GM12878 (cell line): ENCODE data around the gene PRKRA. TPM values are rescaled to one million over a fixed set of nuclear protein-coding genes. Genes with fewer than 3 reads are reported as not detected.
A peak's percentile ranks its signal among the peaks of the same experiment; 100 is the strongest.

Experiments used
- ATAC-seq: fragments of 200-7000 bp; cut with Tn5 transposase; 3 replicates; pipeline ENCODE4 v1.9.1; 2020; ENCODE audit warnings: mild to moderate bottlenecking, moderate library complexity
- BruUV-seq: library from RNA; stranded (reverse); fragments of 400-500 nt; replicated peaks from 2 replicates; lab custom pipeline; 2021; lab: Mats Ljungman, UMichigan
- CTCF ChIA-PET: fragments of 300-600 bp; sonication (Branson Sonifier 250); formaldehyde crosslinking; extraction: SDS; loops from one replicate; lab custom pipeline; 2021; ENCODE audit warnings: inconsistent platforms; lab: Yijun Ruan, JAX
- POLR2A ChIA-PET: fragments of 350-600 bp; formaldehyde crosslinking; extraction: SDS; loops from one replicate; lab custom pipeline; 2021; ENCODE audit warnings: inconsistent platforms; lab: Charles Lee
- RAD21 ChIA-PET: fragments of 300-600 bp; sonication (Branson Sonifier 250); formaldehyde crosslinking; loops from one replicate; lab custom pipeline; 2023; ENCODE audit warnings: antibody characterized with exemption; ENCODE audit not compliant: unreplicated experiment; lab: Charles Lee
- SMC1A ChIA-PET: fragments of 300-600 bp; sonication (Branson Sonifier 250); formaldehyde crosslinking; loops from one replicate; lab custom pipeline; 2023; ENCODE audit not compliant: unreplicated experiment, uncharacterized antibody; lab: Charles Lee
- DNase-seq: peaks from one replicate; pipeline ENCODE4 v3.0.0-alpha.2; 2011; ENCODE audit warnings: low read depth, low spot score
- FAIRE-seq: peaks from 3 replicates; lab custom pipeline; 2011; peaks lifted over from hg19 to GRCh38; lab: Jason Lieb, UNC
- H2AFZ ChIP-seq: 2 replicates; pipeline ENCODE4 v1.6.0; 2011; ENCODE audit warnings: low read depth, low read length, control low read depth; ENCODE audit not compliant: control insufficient read depth
- H3K27ac ChIP-seq: 2 replicates; pipeline ENCODE4 v1.5.1; 2011; ENCODE audit warnings: control low read depth; ENCODE audit not compliant: control insufficient read depth, insufficient read depth
- H3K27me3 ChIP-seq, 2 experiments: replicated peaks in 1 of 2; 2 replicates each; pipeline versions ENCODE4 v1.6.0 to v1.6.1; 2011; ENCODE audit warnings: low read length in 1 of 2; ENCODE audit not compliant: control insufficient read depth in 2 of 2, insufficient read depth in 2 of 2
- H3K36me3 ChIP-seq, 2 experiments: 2 replicates each; pipeline ENCODE4 v1.5.1; 2011; ENCODE audit warnings: low read length in 1 of 2; ENCODE audit not compliant: control insufficient read depth in 2 of 2, insufficient read depth in 2 of 2
- H3K4me1 ChIP-seq: 2 replicates; pipeline ENCODE4 v1.6.1; 2011; ENCODE audit warnings: mild to moderate bottlenecking, low read length, moderate library complexity, mixed read lengths; ENCODE audit not compliant: control insufficient read depth, insufficient read depth
- H3K4me2 ChIP-seq: 2 replicates; pipeline ENCODE4 v1.6.0; 2011; ENCODE audit warnings: control low read depth; ENCODE audit not compliant: control insufficient read depth, insufficient read depth
- H3K4me3 ChIP-seq: fragments of 200-600 bp; sonication (generic); 2 replicates; pipeline ENCODE4 v1.5.1; 2016
- H3K79me2 ChIP-seq: 2 replicates; pipeline ENCODE4 v1.6.0; 2011; ENCODE audit warnings: low read length; ENCODE audit not compliant: control insufficient read depth, insufficient read depth
- H3K9ac ChIP-seq: 2 replicates; pipeline ENCODE4 v1.8.0; 2011; ENCODE audit warnings: low read length, control low read depth, mixed read lengths; ENCODE audit not compliant: control insufficient read depth, insufficient read depth
- H3K9me3 ChIP-seq: replicated peaks from 3 replicates; pipeline ENCODE4 v1.5.1; 2011; ENCODE audit warnings: mild to moderate bottlenecking, low read length; ENCODE audit not compliant: control insufficient read depth, insufficient read depth
- H4K20me1 ChIP-seq: 2 replicates; pipeline ENCODE4 v1.6.0; 2011; ENCODE audit not compliant: control insufficient read depth, insufficient read depth
- CREB1 ChIP-seq: IDR thresholded peaks from 2 replicates; pipeline ENCODE4 v1.6.1; 2012; ENCODE audit warnings: low read depth, mild to moderate bottlenecking, inconsistent platforms
- CREM ChIP-seq: IDR thresholded peaks from 2 replicates; pipeline ENCODE4 v1.6.1; 2014; ENCODE audit warnings: antibody characterized with exemption, low read depth
- E2F8 ChIP-seq: fragments of 450-650 bp; IDR thresholded peaks from 2 replicates; pipeline ENCODE4 v1.6.1; 2018; ENCODE audit warnings: mild to moderate bottlenecking, low read depth, moderate library complexity; ENCODE audit not compliant: partially characterized antibody
- MAX ChIP-seq: IDR thresholded peaks from 2 replicates; pipeline ENCODE4 v1.6.1; 2012; ENCODE audit warnings: low read depth, low read length, improper control_type of control experiment
- NFIC ChIP-seq: IDR thresholded peaks from 2 replicates; pipeline ENCODE4 v1.6.1; 2012; ENCODE audit warnings: low read depth, mild to moderate bottlenecking, inconsistent platforms, low read length, moderate library complexity
- NFYA ChIP-seq: IDR thresholded peaks from 2 replicates; pipeline ENCODE4 v1.6.1; 2011; ENCODE audit warnings: low read depth, mild to moderate bottlenecking, low read length, improper control_type of control experiment, borderline replicate concordance
- NRF1 ChIP-seq: conservative IDR thresholded peaks from 2 replicates; pipeline ENCODE4 v1.6.1; 2011; ENCODE audit warnings: mild to moderate bottlenecking, low read depth, low read length, improper control_type of control experiment
- PAX8 ChIP-seq: fragments of 450-650 bp; IDR thresholded peaks from 2 replicates; pipeline ENCODE4 v1.6.1; 2017; ENCODE audit warnings: mild to moderate bottlenecking, moderate library complexity
- PML ChIP-seq: IDR thresholded peaks from 2 replicates; pipeline ENCODE4 v1.6.1; 2012; ENCODE audit warnings: low read length, inconsistent platforms
- STAT3 ChIP-seq: IDR thresholded peaks from 2 replicates; pipeline ENCODE4 v1.6.1; 2011; ENCODE audit warnings: low read depth, low read length, improper control_type of control experiment
- TCF3 ChIP-seq: IDR thresholded peaks from 2 replicates; pipeline ENCODE4 v1.6.1; 2012; ENCODE audit warnings: low read depth, mild to moderate bottlenecking, low read length, borderline replicate concordance; ENCODE audit not compliant: insufficient read depth
- ZBTB40 ChIP-seq: fragments of 450-650 bp; IDR thresholded peaks from 2 replicates; pipeline ENCODE4 v1.6.1; 2016; ENCODE audit warnings: mild to moderate bottlenecking, moderate library complexity, borderline replicate concordance
- ZNF217 ChIP-seq: fragments of 450-650 bp; IDR thresholded peaks from 2 replicates; pipeline ENCODE4 v1.6.1; 2017; ENCODE audit warnings: antibody characterized with exemption, mild to moderate bottlenecking
- ZNF24 ChIP-seq: fragments of 450-650 bp; IDR thresholded peaks from 2 replicates; pipeline ENCODE4 v1.6.1; 2017; ENCODE audit warnings: antibody characterized with exemption, mild to moderate bottlenecking
- ZNF384 ChIP-seq: IDR thresholded peaks from 2 replicates; pipeline ENCODE4 v1.6.1; 2012; ENCODE audit warnings: low read depth, mild to moderate bottlenecking, low read length, improper control_type of control experiment, borderline replicate concordance
- ZSCAN29 ChIP-seq: fragments of 450-650 bp; IDR thresholded peaks from 2 replicates; pipeline ENCODE4 v1.6.1; 2017; ENCODE audit warnings: mild to moderate bottlenecking, moderate library complexity
- ZZZ3 ChIP-seq: IDR thresholded peaks from 2 replicates; pipeline ENCODE4 v1.6.1; 2011; ENCODE audit warnings: low read depth; ENCODE audit not compliant: control insufficient read depth, insufficient read length
- WGBS: methylation state at CpG from one replicate; pipeline ENCODE4 v1.1.6; 2016; ENCODE audit warnings: low lambda C conversion rate; ENCODE audit not compliant: insufficient replicate concordance, insufficient coverage; ENCODE audit errors: missing lambda C conversion rate; 5-methylcytosine and 5-hydroxymethylcytosine counted together
- in situ Hi-C: fragments of 300-500 bp; cut with MboI; formaldehyde crosslinking; loops from 9 replicates; pipeline ENCODE4 v1.14.3; 2018; ENCODE audit warnings: mixed read lengths
- intact Hi-C: fragments of 100-400 bp; cut with micrococcal nuclease; formaldehyde crosslinking; loops from one replicate; pipeline ENCODE4 v1.14.2; 2022; ENCODE audit not compliant: unreplicated experiment
- polyA plus RNA-seq, 11 experiments: library from polyadenylated mRNA; depleted of rRNA in 4 of 11; unstranded in 6 of 11; stranded (reverse) in 5 of 11; fragments of >200 nt; fragmentation: Nextera tagmentation in 4 of 11; fragmentation: Illumina TruSeq in 1 of 11; extraction: Ambion mirVana in 4 of 11; extraction: Trizol in 1 of 11; gene quantifications; 1 replicate in 1 of 11; 2 replicates in 10 of 11; pipeline versions ENCODE4 v1.2.1 to v1.2.3, GENCODE V29; 2011 to 2016; ENCODE audit warnings: inconsistent platforms in 2 of 11, missing spikeins in 2 of 11, low read depth in 1 of 11
- total RNA-seq, 4 experiments: library from RNA; depleted of rRNA in 3 of 4; stranded (reverse); fragments of >200 nt in 3 of 4; fragmentation: Illumina TruSeq in 1 of 4; extraction: Trizol in 1 of 4; gene quantifications; 2 replicates each; pipeline versions ENCODE4 v1.2.1 to v1.2.3, GENCODE V29; 2013 to 2021

Gene PRKRA
- total and polyA plus RNA-seq, 10 of the 15 experiments (the other 5 are each of a cell fraction or from before 2014, with no cell fraction given), result 19.1 to 75.6 (median 51.7) TPM

GRCh38 chr2:178484245-178485041 lies 33.5 kb upstream of the PRKRA start:
- no peak for TF ChIP-seq PAX8
- no peak for TF ChIP-seq NFYA
- no peak for TF ChIP-seq ZNF24
- TF ChIP-seq TCF3, result no peak
- no peak for TF ChIP-seq ZBTB40
- no peak for TF ChIP-seq CREM
- TF ChIP-seq ZNF384, result no peak
- TF ChIP-seq NRF1, result no peak
- TF ChIP-seq ZNF217, result no peak
- TF ChIP-seq NFIC, result no peak
- no peak for TF ChIP-seq ZZZ3
- TF ChIP-seq CREB1, result no peak
- no peak for TF ChIP-seq PML
- TF ChIP-seq MAX, result no peak
- TF ChIP-seq ZSCAN29, result no peak
- no peak for TF ChIP-seq STAT3
- TF ChIP-seq E2F8, result no peak
- peaks cover 37% of the 10 kb centered on the region for H3K79me2 ChIP-seq
- WGBS, result 94% methylated on average over 6 of the region's 6 CpGs

More at GRCh38 chr2:178484245-178485041, 33.5 kb upstream of the PRKRA start:
- Histone ChIP-seq H3K9me3 (no peaks in the 10 kb centered on the region), H2AFZ (no peak overlapping the region), H3K36me3 (peaks cover 0 to 3% of the 10 kb centered on the region in 2 experiments; a peak in 1 of 4 replicates), H3K27ac (no peak overlapping the region), H4K20me1 (no peaks in the 10 kb centered on the region), H3K9ac (no peak overlapping the region), H3K27me3 (no peaks in the 10 kb centered on the region), H3K4me1 (peaks cover 7% of the 10 kb centered on the region; the same call in 1 of the 2 replicates), H3K4me3 (peak overlapping the region; percentile 13; the same call in 1 of the 2 replicates), H3K4me2 (peak overlapping the region; percentile 61)
- FAIRE-seq (no peak), DNase-seq (no peak), ATAC-seq (no peak)
- CTCF ChIA-PET, result no interaction called here
- intact Hi-C loops (loop anchor here (5.0 kb wide), 1 partner anchor 218 kb away; no protein-coding TSS in a partner anchor), in situ Hi-C loops (no loop called here)
- SMC1A ChIA-PET, result interaction anchor here (0.6 kb wide), 1 partner anchor 39 kb away, joined by 3 read pairs; no protein-coding TSS in a partner anchor
- POLR2A ChIA-PET, result no interaction called here
- RAD21 ChIA-PET, result no interaction called here
- no TSS peak for BruUV-seq
